Measurements from ENCODE around the gene FBH1.
A peak's percentile ranks its signal among the peaks of the same experiment; 100 is the strongest.

The FBH1 gene

GRCh38 chr10:5949009-5949759, 59.1 kb downstream of the FBH1 start:
- Histone ChIP-seq H3K36me3 (ENCODE audit: control insufficient read depth in 1 of 2, insufficient read depth in 2 of 2, low read depth in 1 of 2, low read length in 2 of 2) (no peaks in the 10 kb centered on the region), H3K14ac (ENCODE audit: low read length in 2 of 2) (peak overlapping the region in 1 of 2 experiments; percentile 19), H2AFZ (ENCODE audit: low read depth, low read length) (no peak overlapping the region), H3K4me3 (ENCODE audit: insufficient read depth in 1 of 2, low read depth in 1 of 2, low read length in 2 of 2) (no peak overlapping the region), H2BK5ac (ENCODE audit: low read depth, low read length, poor library complexity, severe bottlenecking) (no peak overlapping the region), H3K4ac (ENCODE audit: low read depth in 1 of 2, low read length in 2 of 2) (no peak overlapping the region), H4K91ac (ENCODE audit: low read length) (no peak overlapping the region), H2BK15ac (ENCODE audit: low read depth, poor library complexity, severe bottlenecking) (no peak overlapping the region), H3K18ac (ENCODE audit: low read depth in 1 of 2, low read length in 2 of 2) (no peak overlapping the region), H2BK120ac (ENCODE audit: low read depth, low read length) (no peak overlapping the region), H3K27ac (ENCODE audit: low read length, poor library complexity, severe bottlenecking) (no peak overlapping the region), H2BK12ac (ENCODE audit: low read length in 2 of 2) (peak overlapping the region in 1 of 2 experiments; percentile 39), H2AK5ac (ENCODE audit: low read length, severe bottlenecking) (no peak overlapping the region), H3K23ac (ENCODE audit: low read length in 2 of 2) (no peak overlapping the region), H3K9ac (ENCODE audit: low read length) (no peak overlapping the region), H3K27me3 (ENCODE audit: control insufficient read depth in 1 of 2, insufficient read depth in 1 of 2, low read length in 2 of 2) (peaks cover 0 to 16% of the 10 kb centered on the region in 2 experiments), H3K4me2 (ENCODE audit: low read length, poor library complexity, severe bottlenecking) (no peak overlapping the region), H3K4me1 (ENCODE audit: control insufficient read depth, insufficient read depth, low read depth, low read length) (peaks cover 7% of the 10 kb centered on the region), H4K8ac (ENCODE audit: low read length) (no peak overlapping the region), H3K79me1 (replicated peaks; ENCODE audit: low read length, poor library complexity, severe bottlenecking) (no peaks in the 10 kb centered on the region), H3K9me3 (ENCODE audit: control insufficient read depth, low read length) (no peaks in the 10 kb centered on the region)
- DNase-seq, result peak; percentile 57
- 71% methylated on average over 12 of the region's 14 CpGs for WGBS

GRCh38 chr10:5951167-5951711, 61.2 kb downstream of the FBH1 start:
- peaks cover 4% of the 10 kb centered on the region for H3K4me1 ChIP-seq (ENCODE audit: control insufficient read depth, insufficient read depth, low read depth, low read length)
- H2AFZ ChIP-seq (ENCODE audit: low read depth, low read length), result no peak overlapping the region
- WGBS, result 100% methylated on average over 2 of the region's 7 CpGs
- H3K27me3 ChIP-seq (ENCODE audit: control insufficient read depth in 1 of 2, insufficient read depth in 1 of 2, low read length in 2 of 2), result peaks cover 0 to 16% of the 10 kb centered on the region in 2 experiments
- no peak overlapping the region for H3K14ac ChIP-seq (ENCODE audit: low read length in 2 of 2)
- no peak overlapping the region for H2AK5ac ChIP-seq (ENCODE audit: low read length, severe bottlenecking)
- no peak overlapping the region for H3K18ac ChIP-seq (ENCODE audit: low read depth in 1 of 2, low read length in 2 of 2)
- H3K4me2 ChIP-seq (ENCODE audit: low read length, poor library complexity, severe bottlenecking), result no peak overlapping the region
- H4K91ac ChIP-seq (ENCODE audit: low read length), result no peak overlapping the region
- no peak overlapping the region for H2BK12ac ChIP-seq (ENCODE audit: low read length in 2 of 2)
- no peak overlapping the region for H3K4ac ChIP-seq (ENCODE audit: low read depth in 1 of 2, low read length in 2 of 2)
- no peak overlapping the region for H3K27ac ChIP-seq (ENCODE audit: low read length, poor library complexity, severe bottlenecking)
- H3K4me3 ChIP-seq (ENCODE audit: insufficient read depth in 1 of 2, low read depth in 1 of 2, low read length in 2 of 2), result no peak overlapping the region
- no peak overlapping the region for H2BK15ac ChIP-seq (ENCODE audit: low read depth, poor library complexity, severe bottlenecking)
- no peak overlapping the region for H4K8ac ChIP-seq (ENCODE audit: low read length)
- no peaks in the 10 kb centered on the region for H3K9me3 ChIP-seq (ENCODE audit: control insufficient read depth, low read length)
- no peak overlapping the region for H3K9ac ChIP-seq (ENCODE audit: low read length)
- no peak overlapping the region for H2BK5ac ChIP-seq (ENCODE audit: low read depth, low read length, poor library complexity, severe bottlenecking)
- no peak overlapping the region for H2BK120ac ChIP-seq (ENCODE audit: low read depth, low read length)
- no peak for DNase-seq
- H3K36me3 ChIP-seq (ENCODE audit: control insufficient read depth in 1 of 2, insufficient read depth in 2 of 2, low read depth in 1 of 2, low read length in 2 of 2), result no peaks in the 10 kb centered on the region
- no peaks in the 10 kb centered on the region for H3K79me1 ChIP-seq (replicated peaks; ENCODE audit: low read length, poor library complexity, severe bottlenecking)
- peak overlapping the region in 1 of 2 experiments; percentile 25 for H3K23ac ChIP-seq (ENCODE audit: low read length in 2 of 2)

- no peak overlapping the region for H4K91ac ChIP-seq (ENCODE audit: low read length)
- H3K23ac ChIP-seq (ENCODE audit: low read length in 2 of 2), result no peak overlapping the region
- no peak overlapping the region for H4K8ac ChIP-seq (ENCODE audit: low read length)
- no peak overlapping the region for H3K14ac ChIP-seq (ENCODE audit: low read length in 2 of 2)
- H3K4ac ChIP-seq (ENCODE audit: low read depth in 1 of 2, low read length in 2 of 2), result no peak overlapping the region
- H2BK120ac ChIP-seq (ENCODE audit: low read depth, low read length), result no peak overlapping the region
- H2AFZ ChIP-seq (ENCODE audit: low read depth, low read length), result no peak overlapping the region
- H3K36me3 ChIP-seq (ENCODE audit: control insufficient read depth in 1 of 2, insufficient read depth in 2 of 2, low read depth in 1 of 2, low read length in 2 of 2), result no peaks in the 10 kb centered on the region
- no peak overlapping the region for H2BK15ac ChIP-seq (ENCODE audit: low read depth, poor library complexity, severe bottlenecking)
- H3K9ac ChIP-seq (ENCODE audit: low read length), result no peak overlapping the region
- peaks cover 4% of the 10 kb centered on the region for H3K4me1 ChIP-seq (ENCODE audit: control insufficient read depth, insufficient read depth, low read depth, low read length)
- H2AK5ac ChIP-seq (ENCODE audit: low read length, severe bottlenecking), result no peak overlapping the region
- H2BK5ac ChIP-seq (ENCODE audit: low read depth, low read length, poor library complexity, severe bottlenecking), result no peak overlapping the region
- no peak overlapping the region for H3K27ac ChIP-seq (ENCODE audit: low read length, poor library complexity, severe bottlenecking)
- H3K4me2 ChIP-seq (ENCODE audit: low read length, poor library complexity, severe bottlenecking), result no peak overlapping the region
- no peak overlapping the region for H3K18ac ChIP-seq (ENCODE audit: low read depth in 1 of 2, low read length in 2 of 2)
- WGBS, result 96% methylated on average over 6 of the region's 6 CpGs
- peaks cover 0 to 18% of the 10 kb centered on the region in 2 experiments for H3K27me3 ChIP-seq (ENCODE audit: control insufficient read depth in 1 of 2, insufficient read depth in 1 of 2, low read length in 2 of 2)
- no peak for DNase-seq
- no peak overlapping the region for H2BK12ac ChIP-seq (ENCODE audit: low read length in 2 of 2)
- no peaks in the 10 kb centered on the region for H3K9me3 ChIP-seq (ENCODE audit: control insufficient read depth, low read length)
- H3K79me1 ChIP-seq (replicated peaks; ENCODE audit: low read length, poor library complexity, severe bottlenecking), result no peaks in the 10 kb centered on the region
- H3K4me3 ChIP-seq (ENCODE audit: insufficient read depth in 1 of 2, low read depth in 1 of 2, low read length in 2 of 2), result no peak overlapping the region
These were observed 61.8 kb downstream of the FBH1 start for GRCh38 chr10:5951721-5952407.

GRCh38 chr10:5952731-5953385, 62.8 kb downstream of the FBH1 start:
- H3K27ac ChIP-seq (ENCODE audit: low read length, poor library complexity, severe bottlenecking), result no peak overlapping the region
- H3K79me1 ChIP-seq (replicated peaks; ENCODE audit: low read length, poor library complexity, severe bottlenecking), result no peaks in the 10 kb centered on the region
- H3K4me2 ChIP-seq (ENCODE audit: low read length, poor library complexity, severe bottlenecking), result no peak overlapping the region
- no peak overlapping the region for H2BK120ac ChIP-seq (ENCODE audit: low read depth, low read length)
- H2AK5ac ChIP-seq (ENCODE audit: low read length, severe bottlenecking), result no peak overlapping the region
- H3K9ac ChIP-seq (ENCODE audit: low read length), result no peak overlapping the region
- no peak overlapping the region for H3K14ac ChIP-seq (ENCODE audit: low read length in 2 of 2)
- no peak overlapping the region for H3K23ac ChIP-seq (ENCODE audit: low read length in 2 of 2)
- no peak overlapping the region for H4K8ac ChIP-seq (ENCODE audit: low read length)
- peaks cover 4% of the 10 kb centered on the region for H3K4me1 ChIP-seq (ENCODE audit: control insufficient read depth, insufficient read depth, low read depth, low read length)
- no peak overlapping the region for H3K4ac ChIP-seq (ENCODE audit: low read depth in 1 of 2, low read length in 2 of 2)
- H3K4me3 ChIP-seq (ENCODE audit: insufficient read depth in 1 of 2, low read depth in 1 of 2, low read length in 2 of 2), result no peak overlapping the region
- H3K27me3 ChIP-seq (ENCODE audit: control insufficient read depth in 1 of 2, insufficient read depth in 1 of 2, low read length in 2 of 2), result peaks cover 0 to 12% of the 10 kb centered on the region in 2 experiments
- H2AFZ ChIP-seq (ENCODE audit: low read depth, low read length), result no peak overlapping the region
- H2BK12ac ChIP-seq (ENCODE audit: low read length in 2 of 2), result no peak overlapping the region
- DNase-seq, result no peak
- no peak overlapping the region for H2BK5ac ChIP-seq (ENCODE audit: low read depth, low read length, poor library complexity, severe bottlenecking)
- H3K9me3 ChIP-seq (ENCODE audit: control insufficient read depth, low read length), result no peaks in the 10 kb centered on the region
- WGBS, result 84% methylated on average over 20 of the region's 20 CpGs
- H3K18ac ChIP-seq (ENCODE audit: low read depth in 1 of 2, low read length in 2 of 2), result no peak overlapping the region
- no peak overlapping the region for H2BK15ac ChIP-seq (ENCODE audit: low read depth, poor library complexity, severe bottlenecking)
- H4K91ac ChIP-seq (ENCODE audit: low read length), result no peak overlapping the region
- no peaks in the 10 kb centered on the region for H3K36me3 ChIP-seq (ENCODE audit: control insufficient read depth in 1 of 2, insufficient read depth in 2 of 2, low read depth in 1 of 2, low read length in 2 of 2)
